HepG2 (cell line): ENCODE measurements around the gene NCOA3. TPM values are rescaled to one million over a fixed set of nuclear protein-coding genes. Genes with fewer than 3 reads are reported as not detected.

Experiments used
- EED ChIP-seq: sonication (generic); formaldehyde crosslinking; IDR thresholded peaks from 2 replicates; pipeline ENCODE4 v1.5.0; 2020; ENCODE audit warnings: mild to moderate bottlenecking, missing genetic modification reagents
- HMG20A ChIP-seq: IDR thresholded peaks from 2 replicates; pipeline ENCODE4 v1.6.1; 2016; ENCODE audit warnings: borderline replicate concordance
- HOXD1 ChIP-seq: sonication (generic); formaldehyde crosslinking; IDR thresholded peaks from 2 replicates; pipeline ENCODE4 v1.5.0; 2020; ENCODE audit warnings: missing genetic modification reagents
- JDP2 ChIP-seq: sonication (generic); formaldehyde crosslinking; IDR thresholded peaks from 2 replicates; pipeline ENCODE4 v1.8.1; 2022; ENCODE audit warnings: missing genetic modification reagents, borderline replicate concordance
- JUN ChIP-seq: sonication (generic); formaldehyde crosslinking; IDR thresholded peaks from 2 replicates; pipeline ENCODE4 v1.4.0; 2020; ENCODE audit warnings: mild to moderate bottlenecking, missing genetic modification reagents
- KLF16 ChIP-seq, 2 experiments: sonication (generic) in 1 of 2; formaldehyde crosslinking in 1 of 2; IDR thresholded peaks; 2 replicates each; pipeline versions ENCODE4 v1.6.1 to v1.8.0; 2016 to 2023; ENCODE audit warnings: missing genetic modification reagents in 2 of 2, missing compliant biosample characterization in 1 of 2
- MTA1 ChIP-seq: sonication (generic); formaldehyde crosslinking; IDR thresholded peaks from 2 replicates; pipeline ENCODE4 v1.4.0; 2020; ENCODE audit warnings: missing genetic modification reagents, mild to moderate bottlenecking, borderline replicate concordance
- NFE2L1 ChIP-seq: sonication (generic); formaldehyde crosslinking; IDR thresholded peaks from 2 replicates; pipeline ENCODE4 v1.4.0; 2020; ENCODE audit warnings: missing genetic modification reagents, mild to moderate bottlenecking, borderline replicate concordance
- POLR2AphosphoS5 ChIP-seq: IDR thresholded peaks from 2 replicates; pipeline ENCODE4 v1.6.1; 2012; ENCODE audit warnings: low read depth, low read length
- POLR2G ChIP-seq: fragments of 200-400 bp; formaldehyde crosslinking; IDR thresholded peaks from 2 replicates; pipeline ENCODE4 v1.6.1; 2018; ENCODE audit warnings: mild to moderate bottlenecking, low read depth, low read length, moderate library complexity
- RFX5 ChIP-seq: IDR thresholded peaks from 2 replicates; pipeline ENCODE4 v1.6.1; 2011; ENCODE audit warnings: low read depth, low read length, improper control_type of control experiment
- ZBTB25 ChIP-seq: IDR thresholded peaks from 2 replicates; pipeline ENCODE4 v1.6.1; 2018; ENCODE audit warnings: missing genetic modification reagents
- ZBTB3 ChIP-seq: sonication (generic); formaldehyde crosslinking; IDR thresholded peaks from 2 replicates; pipeline ENCODE4 v1.4.0; 2020; ENCODE audit warnings: low read depth, mild to moderate bottlenecking, moderate library complexity, missing genetic modification reagents, borderline replicate concordance
- ZBTB4 ChIP-seq: sonication (generic); formaldehyde crosslinking; IDR thresholded peaks from 2 replicates; pipeline ENCODE4 v1.4.0; 2020; ENCODE audit warnings: missing genetic modification reagents, mild to moderate bottlenecking, borderline replicate concordance
- ZNF142 ChIP-seq: sonication (generic); formaldehyde crosslinking; IDR thresholded peaks from 2 replicates; pipeline ENCODE4 v1.4.0; 2020; ENCODE audit warnings: missing genetic modification reagents
- ZNF329 ChIP-seq: sonication (generic); formaldehyde crosslinking; IDR thresholded peaks from 2 replicates; pipeline ENCODE4 v1.9.0; 2021; ENCODE audit warnings: low read depth, mild to moderate bottlenecking, missing genetic modification reagents
- ZNF430 ChIP-seq: sonication (generic); formaldehyde crosslinking; IDR thresholded peaks from 2 replicates; pipeline ENCODE4 v1.9.0; 2021; ENCODE audit warnings: mild to moderate bottlenecking, missing genetic modification reagents
- ZNF484 ChIP-seq: sonication (generic); formaldehyde crosslinking; IDR thresholded peaks from 2 replicates; pipeline ENCODE4 v1.5.1; 2020; ENCODE audit warnings: mild to moderate bottlenecking, low read depth, missing genetic modification reagents, borderline replicate concordance
- polyA plus RNA-seq, 8 experiments: library from polyadenylated mRNA; depleted of rRNA in 3 of 8; stranded (reverse) in 7 of 8; unstranded in 1 of 8; fragments of >200 nt; fragmentation: Illumina TruSeq in 4 of 8; extraction: Trizol in 4 of 8; gene quantifications; 2 replicates each; pipeline versions ENCODE4 v1.2.1 to v1.2.3, GENCODE V29; 2011 to 2016; ENCODE audit warnings: low read depth in 4 of 8, missing spikeins in 1 of 8, mixed read lengths in 1 of 8; ENCODE audit not compliant: insufficient read depth in 1 of 8
- total RNA-seq, 5 experiments: library from RNA; depleted of rRNA; stranded (reverse); fragments of >200 nt; fragmentation: Illumina TruSeq; extraction: Trizol; gene quantifications; 2 replicates each; pipeline ENCODE4 v1.2.3, GENCODE V29; 2016; ENCODE audit warnings: low read depth in 1 of 5

NCOA3 gene
- total and polyA plus RNA-seq, 2 of the 13 experiments (the other 11 are each of a cell fraction or from before 2014, with no cell fraction given), result 35.0 to 56.8 TPM

- TF ChIP-seq ZNF142 (CRISPR knock-in tag) (peak; percentile 50; the same call in 1 of the 2 replicates), NFE2L1 (CRISPR knock-in tag) (no peak), KLF16 (CRISPR knock-in tag; IDR thresholded peaks at IDR 0.05) (peak in 1 of 2 experiments; percentile 97; a peak in 2 of 4 replicates), POLR2G (no peak), ZNF484 (CRISPR knock-in tag) (no peak), ZBTB4 (no peak), JDP2 (CRISPR knock-in tag) (peak; percentile 57; the same call in 1 of the 2 replicates), ZBTB3 (CRISPR knock-in tag) (peak; percentile 97), HMG20A (peak; percentile 99), JUN (peak; percentile 99), EED (CRISPR knock-in tag) (no peak), ZBTB25 (CRISPR knock-in tag) (peak; percentile 96), RFX5 (peak; percentile 52; the same call in 1 of the 2 replicates), ZNF430 (CRISPR knock-in tag) (peak; percentile 89; the same call in 1 of the 2 replicates), HOXD1 (CRISPR knock-in tag) (peak; percentile 90), ZNF329 (CRISPR knock-in tag) (peak; percentile 70; the same call in 1 of the 2 replicates), POLR2AphosphoS5 (no peak), MTA1 (peak; percentile 29; the same call in 1 of the 2 replicates)
These were observed 37.1 kb upstream of the NCOA3 start (continued) for GRCh38 chr20:47464380-47465101.
